Memory B cell (primary cell): ENCODE data around the gene MYORG.

Source experiments
- ATAC-seq: fragments of 150-1000 bp; cut with Tn5 transposase; 2 replicates; pipeline ENCODE4 v1.10.0; 2021; ENCODE audit warnings: low read depth, mild to moderate bottlenecking, moderate library complexity
- DNase-seq, 2 donors: peaks; one replicate each; pipeline ENCODE4 v3.0.0; 2022; ENCODE audit warnings: low spot score in 2 of 2
- H3K27ac Mint-ChIP-seq: one replicate; pipeline ENCODE4 v1.8.0; 2022; ENCODE audit warnings: mild to moderate bottlenecking, moderate library complexity, mixed read lengths
- H3K27me3 Mint-ChIP-seq: one replicate; pipeline ENCODE4 v1.8.0; 2022; ENCODE audit warnings: mixed read lengths
- H3K36me3 Mint-ChIP-seq: one replicate; pipeline ENCODE4 v1.8.0; 2022; ENCODE audit warnings: mild to moderate bottlenecking, mixed read lengths
- H3K4me1 Mint-ChIP-seq: one replicate; pipeline ENCODE4 v1.8.0; 2022; ENCODE audit warnings: mixed read lengths
- H3K4me3 Mint-ChIP-seq: one replicate; pipeline ENCODE4 v1.8.0; 2022; ENCODE audit warnings: mild to moderate bottlenecking, moderate library complexity, mixed read lengths
- H3K9me3 Mint-ChIP-seq: one replicate; pipeline ENCODE4 v1.8.0; 2022; ENCODE audit warnings: mixed read lengths

Gene MYORG

DNA sequence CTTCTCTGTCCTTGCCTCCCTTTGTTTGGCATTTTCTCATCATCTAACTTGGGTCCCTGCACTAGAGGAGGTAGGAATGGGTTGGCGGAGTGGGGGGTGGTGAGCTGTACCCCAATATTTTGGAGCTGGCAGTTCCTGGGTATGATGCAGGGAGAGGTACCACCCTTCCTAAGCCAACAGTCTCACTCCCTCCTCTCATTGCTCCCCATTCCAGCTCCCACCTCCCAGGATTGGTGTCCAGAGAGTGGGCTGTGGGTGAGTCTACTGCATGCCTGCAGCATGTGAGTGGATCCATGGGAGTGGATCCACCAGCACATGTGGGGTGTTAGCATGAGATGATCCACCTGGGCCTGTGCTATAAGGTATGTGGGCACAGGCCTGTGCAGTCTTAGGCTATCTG is 22.2 kb upstream of the MYORG start:
- DNase-seq (no peak), ATAC-seq (no peak)
- H3K27me3 Mint-ChIP-seq, result peaks cover 1% of the 10 kb centered on the region
- H3K9me3 Mint-ChIP-seq, result no peaks in the 10 kb centered on the region
- H3K36me3 Mint-ChIP-seq, result peaks cover 13% of the 10 kb centered on the region
- H3K27ac Mint-ChIP-seq, result no peak overlapping the region
- no peaks in the 10 kb centered on the region for H3K4me1 Mint-ChIP-seq
- H3K4me3 Mint-ChIP-seq, result no peak overlapping the region

DNA sequence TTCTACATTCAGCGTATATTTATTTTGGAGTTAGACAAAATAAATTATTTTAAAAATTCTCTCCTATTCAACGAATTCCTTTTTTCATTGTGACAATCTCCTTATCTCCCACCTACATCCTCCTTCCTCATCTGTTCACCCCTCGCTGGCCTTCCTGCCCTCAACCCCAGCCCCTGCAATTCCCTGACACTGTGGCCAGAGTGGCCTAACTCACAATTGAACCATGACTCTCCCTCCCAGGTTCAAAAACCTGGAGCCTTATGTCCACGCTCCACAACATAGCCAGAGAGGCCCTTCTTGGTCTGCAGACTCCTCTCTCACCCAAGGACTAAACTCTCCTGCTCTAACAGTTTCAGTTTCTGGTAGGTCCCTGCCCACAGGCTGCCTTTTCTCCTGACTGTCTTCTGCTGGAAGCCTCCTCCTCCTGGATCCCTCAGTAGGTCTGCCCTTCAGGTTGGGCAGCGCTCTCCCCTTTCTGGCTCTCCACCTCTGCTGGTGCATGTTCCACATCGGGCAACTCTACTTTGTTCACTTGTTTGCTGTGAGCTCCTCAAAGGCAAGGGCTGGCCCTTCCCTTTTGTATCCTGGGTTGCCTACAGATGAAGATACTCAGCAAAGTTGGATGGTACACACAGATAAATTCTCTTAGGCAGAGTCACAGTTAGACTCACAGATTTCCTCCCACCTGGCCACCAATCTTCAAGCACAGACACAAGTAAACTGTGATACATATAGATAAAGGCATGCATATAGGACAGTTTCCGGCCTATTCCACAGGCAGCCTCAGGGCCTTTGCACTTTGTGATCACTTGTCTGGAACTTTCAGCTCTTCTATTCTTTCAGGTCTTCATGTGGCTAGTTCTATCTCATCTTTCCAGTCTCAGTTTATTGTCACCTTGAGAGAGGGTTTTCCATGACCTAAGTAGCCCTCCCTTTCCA is 19.8 kb upstream of the MYORG start:
- no peak overlapping the region for H3K27ac Mint-ChIP-seq
- no peak overlapping the region for H3K4me3 Mint-ChIP-seq
- no peaks in the 10 kb centered on the region for H3K9me3 Mint-ChIP-seq
- H3K36me3 Mint-ChIP-seq, result peaks cover 8% of the 10 kb centered on the region
- ATAC-seq, result no peak
- no peaks in the 10 kb centered on the region for H3K4me1 Mint-ChIP-seq
- peaks cover 1% of the 10 kb centered on the region for H3K27me3 Mint-ChIP-seq
- DNase-seq, result no peak

- no peaks in the 10 kb centered on the region for H3K36me3 Mint-ChIP-seq
- no peak for ATAC-seq
- no peaks in the 10 kb centered on the region for H3K4me1 Mint-ChIP-seq
- H3K27me3 Mint-ChIP-seq, result peaks cover 4% of the 10 kb centered on the region
- no peak for DNase-seq
- no peak overlapping the region for H3K4me3 Mint-ChIP-seq
- H3K27ac Mint-ChIP-seq, result no peak overlapping the region
- no peaks in the 10 kb centered on the region for H3K9me3 Mint-ChIP-seq
These were observed 15.8 kb upstream of the MYORG start for GRCh38 chr9:34392511-34392910.

- no peak for ATAC-seq
- peaks cover 2% of the 10 kb centered on the region for H3K4me1 Mint-ChIP-seq
- H3K36me3 Mint-ChIP-seq, result no peaks in the 10 kb centered on the region
- H3K27me3 Mint-ChIP-seq, result peaks cover 3% of the 10 kb centered on the region
- H3K27ac Mint-ChIP-seq, result no peak overlapping the region
- H3K4me3 Mint-ChIP-seq, result no peak overlapping the region
- no peak for DNase-seq
- no peaks in the 10 kb centered on the region for H3K9me3 Mint-ChIP-seq
These were observed 10.5 kb upstream of the MYORG start for GRCh38 chr9:34387239-34387638.

- no peaks in the 10 kb centered on the region for H3K36me3 Mint-ChIP-seq
- ATAC-seq (no peak), DNase-seq (no peak)
- peaks cover 2% of the 10 kb centered on the region for H3K4me1 Mint-ChIP-seq
- H3K27ac Mint-ChIP-seq, result no peak overlapping the region
- H3K4me3 Mint-ChIP-seq, result no peak overlapping the region
- peaks cover 3% of the 10 kb centered on the region for H3K27me3 Mint-ChIP-seq
- no peaks in the 10 kb centered on the region for H3K9me3 Mint-ChIP-seq
These were observed 10.0 kb upstream of the MYORG start for GRCh38 chr9:34386656-34387055.

DNA sequence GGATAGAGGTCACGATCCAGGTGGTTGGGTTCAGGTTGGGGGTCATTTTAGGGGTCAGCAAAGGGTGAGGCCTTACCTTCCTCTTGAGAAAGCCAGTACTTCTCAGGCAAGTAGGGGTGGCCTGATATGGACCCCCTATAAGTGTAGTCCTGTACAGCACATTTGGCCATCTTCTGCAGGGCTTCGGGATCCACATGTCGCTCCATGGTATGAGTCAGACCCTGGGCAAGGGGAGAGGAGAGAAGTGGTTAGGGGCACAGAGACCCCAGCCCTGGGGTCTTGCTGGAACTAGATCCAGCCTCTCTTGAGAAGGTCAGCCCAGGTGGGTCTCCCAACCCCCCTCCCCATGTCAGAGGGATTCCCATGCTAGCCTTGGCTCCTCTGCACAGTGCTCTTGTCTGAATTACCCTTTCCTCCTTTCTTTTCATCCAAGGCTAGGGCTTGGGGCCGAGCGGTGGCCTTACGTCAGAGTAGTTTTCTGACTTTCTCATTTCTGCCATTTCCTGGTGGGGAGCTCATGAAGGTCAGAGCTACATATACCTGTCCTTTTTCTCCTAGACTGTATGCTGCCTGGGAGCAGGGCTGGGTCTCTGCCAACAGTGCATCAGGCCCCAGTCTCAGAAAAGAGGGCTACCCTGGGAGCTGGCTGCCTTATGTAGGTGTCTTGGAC is 9.0 kb upstream of the MYORG start:
- DNase-seq, result no peak
- ATAC-seq, result no peak
- Mint-ChIP-seq H3K36me3 (no peaks in the 10 kb centered on the region), H3K27me3 (no peaks in the 10 kb centered on the region), H3K4me1 (peaks cover 8% of the 10 kb centered on the region), H3K27ac (no peak overlapping the region), H3K4me3 (no peak overlapping the region), H3K9me3 (no peaks in the 10 kb centered on the region)

DNA sequence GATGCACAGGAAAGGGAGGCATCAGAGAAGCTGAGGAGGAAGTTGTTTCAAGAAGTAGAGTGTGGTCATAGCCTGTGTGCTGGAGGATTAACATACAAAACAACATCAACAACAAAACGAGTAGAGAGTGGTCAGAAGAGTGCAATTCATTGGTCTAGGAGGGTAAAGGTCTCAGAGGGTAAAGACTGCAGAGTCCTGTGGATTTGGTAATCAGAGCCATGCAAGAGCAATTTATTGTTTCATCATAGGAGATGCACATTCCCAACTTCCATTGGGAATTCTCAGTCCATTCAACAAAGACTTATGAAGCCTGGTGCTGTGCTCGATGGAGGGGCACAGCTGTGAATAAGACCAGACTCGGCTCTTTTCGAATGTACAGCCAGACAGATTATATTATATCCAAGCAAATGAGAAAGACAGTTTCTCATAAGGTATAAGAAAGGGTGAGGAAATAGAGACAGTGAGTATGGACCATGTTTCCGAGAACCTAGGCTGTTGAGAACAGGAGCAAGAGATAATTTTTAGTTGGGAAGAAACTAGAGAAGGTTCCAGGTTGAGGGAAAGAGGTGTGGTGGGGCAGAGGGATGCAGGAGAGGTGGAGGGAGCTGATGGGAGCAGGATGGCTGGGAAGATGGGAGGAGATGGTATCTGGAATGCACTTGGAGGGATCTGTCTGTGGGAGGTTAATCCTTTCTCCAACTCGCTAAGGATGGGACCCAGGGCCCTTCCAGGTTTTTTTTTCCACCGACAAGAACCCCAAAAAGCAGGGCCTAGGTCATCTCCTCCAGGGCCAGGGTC is 7.9 kb upstream of the MYORG start:
- ATAC-seq (no peak), DNase-seq (no peak)
- Mint-ChIP-seq H3K4me3 (no peak overlapping the region), H3K27me3 (no peaks in the 10 kb centered on the region), H3K9me3 (no peaks in the 10 kb centered on the region), H3K27ac (no peak overlapping the region), H3K36me3 (no peaks in the 10 kb centered on the region), H3K4me1 (peaks cover 15% of the 10 kb centered on the region)

GRCh38 chr9:34383904-34384303 is 7.2 kb upstream of the MYORG start:
- no peaks in the 10 kb centered on the region for H3K36me3 Mint-ChIP-seq
- ATAC-seq (no peak), DNase-seq (no peak)
- no peaks in the 10 kb centered on the region for H3K27me3 Mint-ChIP-seq
- H3K27ac Mint-ChIP-seq, result no peak overlapping the region
- H3K4me3 Mint-ChIP-seq, result no peak overlapping the region
- H3K9me3 Mint-ChIP-seq, result no peaks in the 10 kb centered on the region
- peaks cover 20% of the 10 kb centered on the region for H3K4me1 Mint-ChIP-seq

DNA sequence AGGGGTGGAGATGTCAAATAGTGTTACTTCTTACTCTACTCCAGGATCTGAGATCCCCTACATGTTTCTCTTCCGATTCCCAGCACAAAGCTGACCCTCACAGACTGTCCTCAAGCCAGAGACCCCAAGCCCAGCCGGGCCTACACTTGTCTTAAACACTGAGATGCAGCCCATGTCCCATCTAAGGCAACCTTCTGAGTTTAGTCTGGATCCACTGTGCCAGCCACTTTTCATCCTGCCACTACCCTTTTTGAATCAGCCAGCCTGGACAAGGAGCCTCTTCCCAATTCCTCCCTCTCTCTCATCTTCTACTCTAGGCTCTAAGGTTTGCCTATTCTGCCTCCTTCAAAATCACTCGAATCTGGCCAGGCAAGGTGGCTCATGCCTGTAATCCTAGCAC is 6.2 kb upstream of the MYORG start:
- ATAC-seq, result no peak

GRCh38 chr9:34382054-34382453 is 5.4 kb upstream of the MYORG start:
- H3K36me3 Mint-ChIP-seq, result no peaks in the 10 kb centered on the region
- no peaks in the 10 kb centered on the region for H3K27me3 Mint-ChIP-seq
- H3K27ac Mint-ChIP-seq, result no peak overlapping the region
- no peak for ATAC-seq
- no peak for DNase-seq
- no peaks in the 10 kb centered on the region for H3K9me3 Mint-ChIP-seq
- H3K4me3 Mint-ChIP-seq, result peak overlapping the region; percentile 84
- H3K4me1 Mint-ChIP-seq, result peaks cover 26% of the 10 kb centered on the region

More for the DNA sequence above, 6.2 kb upstream of the MYORG start:
- Mint-ChIP-seq H3K27ac (no peak overlapping the region), H3K4me1 (peaks cover 24% of the 10 kb centered on the region), H3K4me3 (no peak overlapping the region), H3K36me3 (no peaks in the 10 kb centered on the region), H3K27me3 (no peaks in the 10 kb centered on the region), H3K9me3 (no peaks in the 10 kb centered on the region)
- no peak for DNase-seq

GRCh38 chr9:34381323-34381722 is 4.6 kb upstream of the MYORG start:
- DNase-seq, result peak in 1 of 2 donors; percentile 21
- Mint-ChIP-seq H3K9me3 (no peaks in the 10 kb centered on the region), H3K4me3 (peak overlapping the region; percentile 84), H3K36me3 (no peaks in the 10 kb centered on the region), H3K4me1 (peaks cover 27% of the 10 kb centered on the region), H3K27me3 (no peaks in the 10 kb centered on the region), H3K27ac (no peak overlapping the region)
- ATAC-seq, result no peak

GRCh38 chr9:34380511-34381315 is 4.0 kb upstream of the MYORG start:
- H3K27me3 Mint-ChIP-seq, result no peaks in the 10 kb centered on the region
- no peaks in the 10 kb centered on the region for H3K36me3 Mint-ChIP-seq
- no peak overlapping the region for H3K27ac Mint-ChIP-seq
- peak overlapping the region; percentile 84 for H3K4me3 Mint-ChIP-seq
- ATAC-seq, result peak; percentile 43
- peaks cover 31% of the 10 kb centered on the region for H3K4me1 Mint-ChIP-seq
- no peaks in the 10 kb centered on the region for H3K9me3 Mint-ChIP-seq
- peak; percentile 54 to 70 for DNase-seq

DNA sequence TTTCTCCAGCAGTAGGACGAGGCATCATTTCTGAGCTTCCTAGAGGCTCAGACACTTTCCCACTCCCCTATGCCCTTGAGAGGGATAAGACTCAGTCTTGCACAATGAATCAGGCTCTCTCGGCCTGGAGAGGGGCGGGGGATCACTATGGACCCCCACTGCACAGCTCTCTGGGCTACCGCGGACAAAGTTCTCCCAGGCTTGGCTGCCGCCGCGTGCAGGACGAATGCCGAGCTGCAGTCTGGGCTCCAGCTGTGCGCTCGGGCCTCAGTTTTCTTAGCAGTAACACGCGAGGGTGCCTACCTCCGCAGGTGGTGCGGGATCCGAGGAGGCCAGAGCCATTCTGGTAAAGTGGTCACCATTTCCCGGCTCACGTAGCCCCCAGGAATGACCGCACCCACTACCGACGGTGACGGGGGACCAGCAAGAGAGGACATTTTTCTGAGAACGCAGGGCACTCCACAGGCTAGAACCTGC is 3.4 kb upstream of the MYORG start:
- Mint-ChIP-seq H3K4me1 (peaks cover 31% of the 10 kb centered on the region), H3K4me3 (peak overlapping the region; percentile 84), H3K27me3 (no peaks in the 10 kb centered on the region), H3K9me3 (no peaks in the 10 kb centered on the region), H3K27ac (no peak overlapping the region), H3K36me3 (no peaks in the 10 kb centered on the region)
- ATAC-seq (no peak), DNase-seq (peak in 1 of 2 donors; percentile 14)
